Measurements from ENCODE around the gene SSBP3.

The SSBP3 gene

GRCh38 chr1:54337034-54337433 lies 69.2 kb downstream of the SSBP3 start:
- no peak for FAIRE-seq
- TF ChIP-seq CTCF (IDR thresholded peaks at IDR 0.05; ENCODE audit: insufficient read depth, missing control alignments): no peak
- no peak for DNase-seq (ENCODE audit: insufficient read length, low spot score)

GRCh38 chr1:54336116-54336515 lies 70.1 kb downstream of the SSBP3 start:
- TF ChIP-seq CTCF (IDR thresholded peaks at IDR 0.05; ENCODE audit: insufficient read depth, missing control alignments): no peak
- DNase-seq (ENCODE audit: insufficient read length, low spot score): no peak
- FAIRE-seq: no peak

- TF ChIP-seq CTCF (IDR thresholded peaks at IDR 0.05; ENCODE audit: insufficient read depth, missing control alignments): no peak
- no peak for FAIRE-seq
- no peak for DNase-seq (ENCODE audit: insufficient read length, low spot score)
Observed at GRCh38 chr1:54335755-54336108, 70.5 kb downstream of the SSBP3 start.

- TF ChIP-seq CTCF (IDR thresholded peaks at IDR 0.05; ENCODE audit: insufficient read depth, missing control alignments): no peak
- FAIRE-seq: no peak
- no peak for DNase-seq (ENCODE audit: insufficient read length, low spot score)
Observed at GRCh38 chr1:54335011-54335754, 71.0 kb downstream of the SSBP3 start.

- no peak for FAIRE-seq
- no peak for TF ChIP-seq CTCF (IDR thresholded peaks at IDR 0.05; ENCODE audit: insufficient read depth, missing control alignments)
- DNase-seq (ENCODE audit: insufficient read length, low spot score): no peak
Observed at GRCh38 chr1:54332781-54333585, 73.2 kb downstream of the SSBP3 start.

GRCh38 chr1:54331843-54332463 lies 74.2 kb downstream of the SSBP3 start:
- FAIRE-seq (no peak), DNase-seq (ENCODE audit: insufficient read length, low spot score) (no peak)
- TF ChIP-seq CTCF (IDR thresholded peaks at IDR 0.05; ENCODE audit: insufficient read depth, missing control alignments): no peak

Data from D721Med (cell line).